GM13976 (cell line): Measurements from ENCODE around the gene IGFBP1.

Experiments used
- DNase-seq: peaks from one replicate; pipeline ENCODE4 v3.0.0; 2012; ENCODE audit warnings: low spot score
- in situ Hi-C: fragments of 300-500 bp; cut with MboI; formaldehyde crosslinking; loops from one replicate; pipeline ENCODE4 v1.12.0; 2022; ENCODE audit warnings: low sequenced_read_pairs, mixed read lengths, inconsistent platforms; ENCODE audit not compliant: unreplicated experiment
- TF ChIP-seq, protein P1 (sequence below): IDR thresholded peaks from 2 replicates; pipeline ENCODE4 v1.5.1; 2012; ENCODE audit warnings: borderline replicate concordance, mild to moderate bottlenecking; ENCODE audit not compliant: insufficient read depth; ENCODE audit errors: extremely low read depth, missing control alignments, control extremely low read depth

The IGFBP1 gene

DNA sequence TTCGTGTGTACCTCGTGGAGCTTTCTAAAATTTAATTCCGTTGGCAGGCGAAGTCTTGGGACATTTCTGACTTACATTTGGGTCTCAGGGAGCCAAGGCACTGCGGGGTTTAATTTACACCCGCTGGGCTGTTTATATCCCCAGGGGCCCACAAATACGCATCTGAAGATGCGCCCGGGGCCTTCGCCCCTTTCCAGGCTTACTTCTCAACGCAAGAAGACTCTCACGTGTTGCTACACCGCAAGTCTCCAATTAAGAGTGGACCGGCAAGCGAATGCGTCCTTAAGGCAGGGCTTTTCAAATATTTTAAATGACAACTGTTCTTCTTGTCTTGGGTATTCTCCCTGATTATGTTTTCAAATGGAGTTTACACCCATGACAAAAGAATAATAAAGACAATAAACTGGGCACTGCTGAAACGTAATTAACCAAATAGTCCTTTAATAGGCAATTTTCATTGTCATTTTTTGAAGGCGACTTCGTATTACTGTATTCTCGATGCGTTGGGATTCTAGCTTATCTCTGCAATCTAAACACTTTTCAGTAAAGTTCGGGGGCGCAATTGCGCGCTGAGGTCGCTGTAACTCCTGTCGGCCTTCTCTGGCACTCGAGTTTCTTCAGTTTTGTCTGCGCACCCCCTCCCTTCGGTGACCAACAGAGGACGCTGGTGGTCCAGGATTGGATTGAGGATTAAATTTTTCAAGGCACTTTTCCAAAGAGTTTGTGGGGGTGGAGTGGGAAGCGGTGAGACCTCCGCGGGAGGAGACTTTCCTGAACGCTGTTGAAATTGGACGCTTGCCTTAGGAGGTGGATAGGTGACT, 33.6 kb downstream of the IGFBP1 start:
- TF ChIP-seq, protein P1, sequence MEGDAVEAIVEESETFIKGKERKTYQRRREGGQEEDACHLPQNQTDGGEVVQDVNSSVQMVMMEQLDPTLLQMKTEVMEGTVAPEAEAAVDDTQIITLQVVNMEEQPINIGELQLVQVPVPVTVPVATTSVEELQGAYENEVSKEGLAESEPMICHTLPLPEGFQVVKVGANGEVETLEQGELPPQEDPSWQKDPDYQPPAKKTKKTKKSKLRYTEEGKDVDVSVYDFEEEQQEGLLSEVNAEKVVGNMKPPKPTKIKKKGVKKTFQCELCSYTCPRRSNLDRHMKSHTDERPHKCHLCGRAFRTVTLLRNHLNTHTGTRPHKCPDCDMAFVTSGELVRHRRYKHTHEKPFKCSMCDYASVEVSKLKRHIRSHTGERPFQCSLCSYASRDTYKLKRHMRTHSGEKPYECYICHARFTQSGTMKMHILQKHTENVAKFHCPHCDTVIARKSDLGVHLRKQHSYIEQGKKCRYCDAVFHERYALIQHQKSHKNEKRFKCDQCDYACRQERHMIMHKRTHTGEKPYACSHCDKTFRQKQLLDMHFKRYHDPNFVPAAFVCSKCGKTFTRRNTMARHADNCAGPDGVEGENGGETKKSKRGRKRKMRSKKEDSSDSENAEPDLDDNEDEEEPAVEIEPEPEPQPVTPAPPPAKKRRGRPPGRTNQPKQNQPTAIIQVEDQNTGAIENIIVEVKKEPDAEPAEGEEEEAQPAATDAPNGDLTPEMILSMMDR = peak; percentile 61
- in situ Hi-C loops = loop anchor here (5.0 to 25.0 kb wide), 3 partner anchors 425 to 1265 kb away; no protein-coding TSS in a partner anchor
- no peak for DNase-seq

DNA sequence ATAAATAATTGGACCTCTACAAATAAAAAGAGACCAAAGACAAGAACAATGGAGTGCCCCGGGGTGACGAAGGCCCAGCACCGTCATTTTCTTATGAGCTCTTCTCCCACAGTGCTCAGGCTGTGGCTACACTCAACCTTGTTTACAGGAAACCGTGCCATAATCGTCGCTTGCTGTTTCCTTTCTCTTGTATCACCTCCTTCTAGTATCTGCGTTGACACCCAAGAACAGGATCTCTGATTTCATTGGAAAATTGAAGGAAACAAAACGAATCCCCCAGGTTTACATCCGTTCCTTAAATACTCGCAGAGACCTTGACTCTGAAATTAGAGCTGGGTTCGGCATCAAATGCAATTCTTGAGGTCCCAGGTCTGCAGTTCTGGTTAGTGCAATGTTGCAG, 34.5 kb downstream of the IGFBP1 start:
- TF ChIP-seq, protein P1 = no peak
- in situ Hi-C loops = loop anchor here (5.0 to 25.0 kb wide), 3 partner anchors 424 to 1264 kb away; no protein-coding TSS in a partner anchor
- DNase-seq = no peak

DNA sequence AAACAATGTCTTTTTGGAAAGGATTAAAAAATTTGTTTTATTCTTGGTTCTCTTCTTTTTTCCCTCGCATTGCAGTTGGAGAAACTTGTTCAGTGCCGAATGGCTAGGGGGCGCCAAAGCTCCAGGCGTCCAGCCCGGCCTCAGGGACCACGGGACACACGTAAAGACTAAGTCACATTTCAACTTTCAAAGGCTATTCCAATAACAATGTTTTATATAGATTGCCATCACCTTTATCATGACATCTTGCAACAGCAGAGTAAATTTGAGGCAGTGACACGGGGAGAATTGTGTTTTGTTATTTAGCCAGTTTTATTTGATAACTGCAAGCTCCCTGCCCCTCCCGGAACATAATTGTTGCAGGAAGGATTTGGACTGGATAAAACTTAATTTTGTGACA, 35.0 kb downstream of the IGFBP1 start:
- TF ChIP-seq, protein P1 = peak; percentile 84
- in situ Hi-C loops = loop anchor here (5.0 to 25.0 kb wide), 3 partner anchors 424 to 1264 kb away; no protein-coding TSS in a partner anchor
- DNase-seq = no peak

DNA sequence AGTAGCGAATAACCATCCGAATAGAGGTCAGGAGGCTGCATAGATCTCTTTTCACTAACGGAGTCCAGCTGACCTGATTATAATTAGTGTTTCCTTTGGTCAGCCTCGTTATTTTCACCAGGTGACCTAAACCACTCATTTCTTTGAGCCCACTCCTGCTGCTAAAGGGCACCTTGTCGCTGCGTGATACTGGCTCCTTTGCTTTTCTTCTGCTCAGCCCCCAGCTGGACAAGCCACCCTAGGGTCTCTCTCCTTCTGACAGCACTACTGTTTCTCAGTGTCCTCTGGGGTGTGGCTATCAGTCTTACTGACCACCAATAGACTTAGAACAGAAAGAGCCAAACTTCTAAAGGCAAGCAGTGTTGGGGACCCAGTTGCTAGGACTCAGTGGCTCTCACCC, 35.5 kb downstream of the IGFBP1 start:
- no peak for DNase-seq
- TF ChIP-seq, protein P1 = no peak
- in situ Hi-C loops = loop anchor here (5.0 to 25.0 kb wide), 3 partner anchors 423 to 1263 kb away; no protein-coding TSS in a partner anchor

DNA sequence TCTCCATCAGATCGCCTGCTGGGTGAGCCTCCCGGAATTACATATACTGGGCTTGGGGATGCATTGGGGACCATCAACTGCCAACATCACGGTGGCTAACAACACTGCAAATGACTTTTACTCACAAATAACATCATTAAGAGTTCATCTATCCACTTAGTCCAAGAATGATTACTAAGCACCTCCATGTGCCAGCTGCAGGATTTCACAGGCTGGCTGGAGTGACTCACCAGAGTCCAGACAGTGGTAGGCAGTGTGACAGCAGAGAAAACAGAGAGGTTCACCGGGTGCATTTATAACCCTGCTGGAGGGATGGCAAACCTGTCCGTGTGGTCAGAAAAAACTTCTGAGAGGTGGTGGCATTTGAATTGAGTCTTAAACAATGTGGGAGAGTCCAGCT, 36.0 kb downstream of the IGFBP1 start:
- in situ Hi-C loops = loop anchor here (5.0 to 25.0 kb wide), 3 partner anchors 423 to 1263 kb away; no protein-coding TSS in a partner anchor
- no peak for DNase-seq

DNA sequence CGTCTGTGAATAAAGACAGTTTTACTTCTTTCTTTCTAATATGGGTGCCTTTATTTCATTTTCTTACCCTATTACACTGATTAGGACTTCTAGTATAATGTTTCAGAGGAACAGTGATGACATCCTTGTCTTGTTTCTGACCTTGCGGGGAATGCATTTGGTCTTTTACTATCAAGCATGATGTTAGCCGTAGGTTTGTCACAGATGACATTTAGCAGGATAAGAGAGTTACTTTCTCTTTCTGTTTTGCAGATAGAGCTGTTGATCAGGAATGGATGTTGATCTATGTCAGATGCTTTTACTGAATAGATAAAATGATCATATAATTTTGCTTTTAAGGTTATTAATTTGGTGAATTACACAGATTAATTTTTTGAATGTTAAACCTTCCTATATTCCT, 39.4 kb downstream of the IGFBP1 start:
- DNase-seq = no peak
- TF ChIP-seq, protein P1 = no peak
- in situ Hi-C loops = no loop called here

More for the DNA sequence above, 36.0 kb downstream of the IGFBP1 start:
- TF ChIP-seq, protein P1 = no peak
